NCI-H748 treated with DMSO at 0.1 percent for 48 hours (cell line): ENCODE results near the gene C5orf24.
"Not testable (repeated sequence)": the region's sequence is repeated elsewhere in the genome, so short reads cannot be mapped to it uniquely, and the experiment has no call there.

Source experiments
- DNase-seq: peaks from one replicate; lab custom pipeline; 2025; lab: John Stamatoyannopoulos, UW

C5orf24 gene

GRCh38 chr5:134845852-134846640, at the start of gene C5orf24:
TSS of gene C5orf24 (plus strand) at chr5:134845968. CDS start at chr5:134854901, 8,933 bp downstream.
- DNase-seq = peak; percentile 81

DNA sequence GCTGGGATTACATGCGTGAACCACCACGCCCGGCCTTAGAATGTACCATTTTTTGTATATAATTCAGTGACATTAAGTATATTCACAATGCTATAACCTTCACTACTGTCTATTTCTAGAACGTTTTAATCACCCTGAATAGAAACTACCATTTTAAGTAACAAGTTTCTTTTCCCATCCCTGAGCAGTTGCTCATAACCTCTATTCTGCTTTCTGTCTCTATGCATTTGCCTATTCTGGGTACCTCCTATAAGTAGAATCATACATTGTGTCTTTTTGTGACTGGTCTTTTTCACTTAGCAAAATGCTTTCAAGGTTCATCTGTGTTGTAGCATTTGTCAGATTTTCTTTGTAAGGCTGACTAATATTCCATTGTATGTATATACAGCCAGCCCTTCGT, 47.3 kb upstream of the C5orf24 start:
- no peak for DNase-seq

- DNase-seq = no peak
Observed at GRCh38 chr5:134803821-134804220, 41.9 kb upstream of the C5orf24 start.

DNA sequence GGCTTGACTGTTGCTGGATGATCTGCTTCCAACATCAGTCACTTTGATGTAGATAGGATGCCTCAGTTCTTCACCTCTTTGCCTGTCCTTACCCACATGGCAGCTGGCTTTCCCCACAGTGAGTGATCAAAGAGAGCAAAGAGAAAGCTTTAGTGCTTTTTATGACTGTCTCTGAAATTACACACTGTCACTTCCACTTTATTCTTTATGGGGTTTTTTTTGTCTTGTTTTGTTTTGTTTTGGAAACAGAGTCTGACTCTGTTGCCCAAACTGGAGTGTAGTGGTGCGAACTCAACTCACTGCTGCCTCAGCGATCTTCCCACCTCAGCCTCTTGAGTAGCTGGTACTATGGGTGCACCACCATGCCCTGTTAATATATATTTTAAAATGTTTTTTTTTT, 32.4 kb upstream of the C5orf24 start:
- no peak for DNase-seq

GRCh38 chr5:134813827-134814226, 31.9 kb upstream of the C5orf24 start:
- DNase-seq = no peak

DNA sequence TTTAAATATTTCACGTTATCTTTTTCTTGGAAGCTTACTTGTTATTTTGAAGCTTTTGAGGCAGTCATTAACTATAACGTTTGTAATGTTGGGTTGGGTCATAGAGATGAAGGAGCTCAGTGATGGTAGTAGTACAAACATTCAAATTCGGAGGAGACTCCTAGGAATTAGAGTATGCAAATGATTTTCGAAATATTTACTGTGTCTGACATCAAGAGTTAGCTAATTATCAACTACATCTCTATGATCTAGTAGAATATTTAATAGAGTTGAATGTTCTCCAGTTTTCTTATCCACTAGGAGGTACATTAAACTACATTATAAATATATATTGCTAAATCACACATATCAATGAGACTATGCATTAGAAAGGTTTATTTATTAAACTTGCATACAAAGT, 28.8 kb upstream of the C5orf24 start:
- DNase-seq = no peak

DNA sequence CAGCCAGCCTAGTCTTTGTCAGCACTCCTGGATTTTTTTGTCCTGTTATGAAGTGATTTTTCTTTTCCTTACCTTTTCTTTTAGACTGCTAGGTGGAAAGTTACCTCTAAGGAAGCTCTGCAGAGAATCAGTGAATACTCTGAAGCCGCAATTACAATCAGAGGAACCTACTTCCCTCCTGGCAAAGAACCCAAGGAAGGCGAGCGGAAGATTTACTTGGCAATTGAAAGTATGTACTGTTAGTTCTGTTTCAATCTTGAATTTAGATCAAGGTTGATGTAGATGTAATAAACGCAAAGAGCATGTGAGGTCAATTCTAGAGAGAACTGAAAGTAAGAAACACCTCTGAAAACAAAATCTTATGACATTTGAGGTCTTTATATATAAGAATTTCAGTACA, 27.0 kb upstream of the C5orf24 start:
- no peak for DNase-seq

GRCh38 chr5:134819407-134819963, 26.3 kb upstream of the C5orf24 start:
- DNase-seq = no peak

GRCh38 chr5:134821841-134822240, 23.9 kb upstream of the C5orf24 start:
- DNase-seq = no peak

DNA sequence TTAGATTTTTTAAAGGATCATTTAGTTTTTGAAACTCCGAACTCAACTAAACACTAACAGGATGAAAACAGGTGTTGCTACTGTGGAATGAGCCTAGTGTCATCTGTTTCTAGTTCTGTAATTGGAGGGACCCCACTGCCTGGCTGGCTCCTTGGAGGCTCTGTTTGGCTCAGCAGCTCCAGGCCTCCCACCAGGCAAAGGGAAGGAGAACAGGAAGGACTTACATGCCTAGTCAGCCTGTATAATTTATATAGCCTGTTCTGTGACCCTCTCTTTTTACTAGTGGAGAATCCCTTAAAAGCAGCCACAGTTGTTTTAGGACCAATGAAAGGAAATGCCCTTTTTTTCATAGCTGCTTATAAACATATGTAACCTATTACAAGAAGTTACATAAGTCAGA, 21.1 kb upstream of the C5orf24 start:
- DNase-seq = no peak

DNA sequence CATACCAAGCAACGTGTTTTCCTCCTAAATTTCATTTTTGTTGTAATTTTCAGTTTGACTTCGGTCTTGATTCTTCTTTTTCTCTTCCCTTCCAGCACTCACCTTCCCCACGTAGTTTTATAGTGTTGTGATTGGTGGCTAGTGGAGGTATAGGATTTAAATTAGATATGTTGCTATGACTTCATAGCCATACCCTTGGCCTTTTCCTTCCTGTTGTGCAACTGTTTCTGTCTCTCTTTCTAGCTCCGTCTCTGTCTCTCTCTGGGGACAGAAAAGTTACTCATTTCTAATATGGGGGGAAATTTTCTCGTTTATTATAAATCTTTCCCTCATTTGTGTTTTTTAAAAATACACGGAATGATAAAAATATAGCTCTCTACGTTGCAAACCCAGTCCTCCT, 20.6 kb upstream of the C5orf24 start:
- no peak for DNase-seq

- DNase-seq = no peak
Observed at GRCh38 chr5:134833340-134834032, 12.3 kb upstream of the C5orf24 start.

DNA sequence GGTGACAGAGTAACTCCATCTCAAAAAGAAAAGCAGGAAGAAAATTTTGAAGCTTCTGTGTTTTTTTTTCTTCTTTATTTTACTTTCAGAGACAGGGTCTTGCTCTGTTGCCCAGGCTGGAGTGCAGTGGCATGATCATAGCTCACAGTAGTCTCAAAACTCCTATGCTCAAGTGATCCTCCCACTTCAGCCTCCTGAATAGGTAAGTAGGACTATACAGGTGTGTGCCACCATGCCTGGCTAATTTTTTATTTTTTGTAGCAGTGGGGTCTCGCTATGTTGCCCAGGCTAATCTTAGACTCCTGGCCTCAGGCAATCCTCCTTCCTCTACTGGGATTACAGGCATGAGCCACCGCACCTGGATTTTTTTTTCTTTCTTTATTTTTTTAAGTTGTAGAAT, 10.1 kb upstream of the C5orf24 start:
- DNase-seq = no peak

DNA sequence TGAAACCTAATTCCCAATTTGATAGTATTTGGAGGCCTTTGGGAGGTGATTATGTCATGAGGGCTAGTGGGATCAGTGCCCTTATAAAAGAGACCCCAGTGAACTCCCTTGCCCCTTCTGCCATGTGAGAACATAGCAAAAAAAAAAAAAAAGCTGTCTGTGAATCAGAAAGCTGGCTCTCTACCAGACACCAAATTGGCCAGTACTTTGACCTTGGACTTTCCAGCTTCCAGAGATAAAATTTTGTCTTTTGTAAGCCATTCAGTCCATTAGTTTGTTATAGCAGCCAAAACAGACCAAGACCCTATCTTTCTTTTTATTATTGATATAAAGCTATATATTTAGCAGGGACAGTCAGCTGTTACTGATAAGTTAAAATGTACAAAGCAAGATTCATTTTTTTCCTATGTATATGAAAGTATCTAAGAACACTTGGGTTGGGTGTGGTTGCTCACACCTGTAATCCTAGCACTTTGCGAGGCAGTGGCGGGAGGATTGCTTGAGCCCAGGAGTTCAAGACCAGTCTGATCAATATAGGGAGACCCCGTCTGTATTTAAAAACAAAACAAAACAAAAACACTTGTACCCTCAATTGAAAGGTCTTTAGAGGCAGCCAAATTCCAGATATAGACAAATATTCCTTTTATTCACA, 8.1 kb upstream of the C5orf24 start:
- no peak for DNase-seq

DNA sequence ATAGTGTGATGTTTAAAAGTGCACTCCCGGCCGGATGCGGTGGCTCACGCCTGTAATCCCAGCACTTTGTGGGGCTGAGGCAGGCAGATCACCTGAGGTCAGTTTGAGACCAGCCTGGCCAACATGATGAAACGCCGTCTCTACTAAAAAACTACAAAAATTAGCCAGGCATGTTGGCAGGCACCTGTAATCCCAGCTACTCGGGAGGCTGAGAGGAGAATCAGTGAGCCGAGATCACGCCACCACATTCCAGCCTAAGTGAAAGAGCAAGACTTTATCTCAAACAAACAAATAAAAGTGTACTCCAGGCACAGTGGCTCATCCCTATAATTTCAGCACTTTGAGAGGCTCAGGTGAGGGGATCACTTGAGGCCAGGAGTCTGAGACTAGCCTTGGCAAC, 7.4 kb upstream of the C5orf24 start:
- not testable (repeated sequence) for DNase-seq

DNA sequence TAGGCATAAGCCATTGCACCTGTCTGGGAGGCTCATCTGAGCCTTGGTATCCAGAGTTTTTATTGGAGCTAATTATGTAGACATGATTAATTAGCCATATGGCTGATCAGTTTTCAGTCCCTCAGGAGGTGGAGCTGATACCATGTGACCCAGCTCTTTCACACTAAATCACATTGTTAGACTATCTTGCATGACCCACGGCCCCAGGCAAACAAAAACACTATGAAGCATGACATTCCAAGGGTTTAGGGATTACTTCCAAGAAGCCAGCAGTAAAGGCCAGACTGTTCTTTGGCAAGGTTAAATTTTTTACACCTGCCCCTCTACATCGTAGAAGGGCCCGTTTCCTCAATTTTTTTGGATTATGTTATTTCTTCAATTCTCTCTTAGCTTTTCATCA, 5.0 kb upstream of the C5orf24 start:
- no peak for DNase-seq

DNA sequence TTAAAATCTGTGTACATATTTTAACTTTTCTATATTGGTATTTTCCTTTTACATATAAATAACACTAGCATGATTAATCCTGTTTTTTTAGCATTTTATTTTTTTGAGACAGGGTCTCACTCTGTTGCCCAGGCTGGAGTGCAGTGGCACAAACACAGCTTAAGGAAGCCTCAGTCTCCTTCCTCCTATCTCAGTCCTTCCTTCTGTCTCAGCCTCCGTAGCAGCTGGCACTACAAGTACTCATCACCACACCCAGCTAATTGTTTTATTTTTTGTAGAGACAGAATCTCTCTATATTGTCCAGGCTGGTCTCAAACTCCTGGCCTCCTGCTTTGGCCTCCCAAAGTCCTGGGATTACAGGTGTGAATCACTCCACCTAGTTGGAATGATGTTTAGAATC, 1.5 kb upstream of the C5orf24 start:
- no peak for DNase-seq

DNA sequence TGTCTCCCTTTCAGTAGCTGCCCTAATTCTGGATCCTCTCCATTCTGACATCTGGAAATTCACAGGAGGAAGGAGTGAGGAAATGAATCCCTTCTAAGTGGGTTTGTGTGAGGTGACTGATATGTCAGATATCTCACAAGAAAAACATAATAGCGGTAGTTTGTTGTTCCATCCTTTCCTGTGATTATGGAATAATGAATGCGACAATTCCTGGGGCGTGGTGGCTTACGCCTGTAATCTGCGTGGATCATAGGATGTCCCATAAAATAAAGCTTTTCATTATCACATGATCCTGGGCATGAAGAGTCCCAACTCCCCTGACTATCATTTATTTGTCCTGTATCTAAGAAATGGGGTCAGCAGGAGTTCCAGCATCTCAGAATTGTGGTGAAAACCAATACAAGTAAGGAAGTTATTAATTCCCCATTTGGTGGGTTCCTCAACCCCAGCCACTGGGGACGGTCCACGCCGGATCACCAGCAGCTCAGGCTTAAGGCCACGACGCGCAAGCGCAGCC, 375 bp upstream of the C5orf24 start:
- DNase-seq = no peak

DNA sequence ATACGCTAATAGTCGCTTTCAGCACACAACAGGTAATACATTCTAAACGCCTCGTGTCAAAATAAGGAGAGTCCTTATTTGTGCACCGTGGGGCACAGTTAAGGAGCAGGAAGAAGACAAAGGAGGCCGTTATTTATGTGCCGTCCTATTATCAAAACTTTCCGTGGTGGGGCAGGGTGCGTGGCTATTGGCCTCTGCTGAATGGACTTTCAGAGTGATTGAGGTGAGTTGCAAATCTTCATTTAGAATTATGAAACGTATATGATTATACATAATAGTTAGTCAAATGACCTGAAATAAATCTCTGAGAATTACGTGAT, 833 bp downstream of the C5orf24 start:
- peak; percentile 28 for DNase-seq

DNA sequence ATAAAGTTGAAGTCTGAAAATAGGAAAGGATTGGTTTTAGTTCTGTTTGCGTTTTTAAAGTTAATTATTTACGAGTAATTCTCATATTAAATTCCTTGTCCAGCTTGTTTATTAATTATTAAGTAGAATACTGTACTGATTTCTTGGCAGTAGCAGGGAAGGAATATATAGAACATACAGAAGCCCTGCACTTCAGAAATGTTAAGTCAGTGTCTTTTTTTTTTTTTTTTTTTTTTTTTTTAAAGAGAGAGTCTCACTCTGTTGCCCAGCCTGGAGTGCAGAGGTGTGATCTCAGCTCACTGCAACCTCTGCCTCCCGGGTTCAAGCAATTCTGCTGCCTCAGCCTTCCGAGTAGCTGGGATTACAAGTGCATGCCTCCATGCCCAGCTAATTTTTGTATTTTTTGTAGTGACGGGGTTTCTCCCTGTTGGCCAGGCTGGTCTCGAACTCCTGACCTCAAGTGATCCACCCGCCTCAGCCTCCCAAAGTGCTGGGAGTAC, 3.7 kb downstream of the C5orf24 start:
- DNase-seq = not testable (repeated sequence)

DNA sequence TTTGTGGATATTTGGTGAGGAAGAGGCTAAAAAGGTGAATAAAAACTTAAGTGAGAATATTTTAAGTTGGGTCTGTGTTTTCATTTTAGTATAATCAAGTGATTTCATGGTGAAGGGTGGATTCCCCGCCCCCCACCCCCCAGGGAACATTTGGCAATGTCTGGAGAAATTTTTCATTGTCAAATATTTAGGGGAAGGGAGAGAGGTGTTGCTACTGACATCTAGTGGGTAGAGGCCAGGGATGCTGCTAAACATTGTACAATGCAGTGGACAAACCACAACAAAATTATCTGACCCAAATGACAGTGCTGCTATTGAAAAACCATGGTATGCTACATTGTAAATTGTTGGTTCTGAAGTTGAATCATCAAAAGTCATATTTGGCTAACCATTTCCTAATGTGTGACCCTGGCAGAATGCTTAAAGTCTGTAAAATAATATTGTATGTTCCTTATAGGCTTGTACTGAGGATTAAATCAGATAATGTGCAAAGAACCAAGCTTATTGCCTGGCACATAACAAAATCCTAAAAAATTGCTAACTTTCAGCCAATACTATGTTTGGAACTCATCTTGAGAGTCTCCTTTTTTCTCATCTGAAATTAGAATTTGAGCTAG, 5.6 kb downstream of the C5orf24 start:
- DNase-seq = no peak

DNA sequence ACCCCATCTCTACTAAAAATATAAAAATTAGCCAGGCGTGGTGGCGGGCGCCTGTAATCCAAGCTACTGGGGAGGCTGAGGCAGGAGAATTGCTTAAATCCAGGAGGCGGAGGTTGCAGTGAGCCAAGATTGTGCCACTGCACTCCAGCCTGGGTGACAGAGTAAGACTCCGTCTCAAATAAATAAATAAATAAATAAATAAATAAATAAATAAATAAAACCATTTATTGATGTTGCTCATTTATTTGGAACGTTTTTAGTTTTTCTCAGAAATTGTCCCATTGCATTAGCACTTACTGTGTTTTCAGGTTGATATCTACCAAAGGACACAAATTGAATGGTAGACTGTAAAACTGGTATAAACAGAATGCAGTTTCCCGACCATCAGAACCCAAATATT, 10.7 kb downstream of the C5orf24 start:
- DNase-seq = not testable (repeated sequence)
